Measurements from ENCODE around the gene ABCC3. TPM values are rescaled to one million over a fixed set of nuclear protein-coding genes. Genes with fewer than 3 reads are reported as not detected.

Gene ABCC3
- total RNA-seq, 1 donor from 2014 or later: 0.67 TPM

DNA sequence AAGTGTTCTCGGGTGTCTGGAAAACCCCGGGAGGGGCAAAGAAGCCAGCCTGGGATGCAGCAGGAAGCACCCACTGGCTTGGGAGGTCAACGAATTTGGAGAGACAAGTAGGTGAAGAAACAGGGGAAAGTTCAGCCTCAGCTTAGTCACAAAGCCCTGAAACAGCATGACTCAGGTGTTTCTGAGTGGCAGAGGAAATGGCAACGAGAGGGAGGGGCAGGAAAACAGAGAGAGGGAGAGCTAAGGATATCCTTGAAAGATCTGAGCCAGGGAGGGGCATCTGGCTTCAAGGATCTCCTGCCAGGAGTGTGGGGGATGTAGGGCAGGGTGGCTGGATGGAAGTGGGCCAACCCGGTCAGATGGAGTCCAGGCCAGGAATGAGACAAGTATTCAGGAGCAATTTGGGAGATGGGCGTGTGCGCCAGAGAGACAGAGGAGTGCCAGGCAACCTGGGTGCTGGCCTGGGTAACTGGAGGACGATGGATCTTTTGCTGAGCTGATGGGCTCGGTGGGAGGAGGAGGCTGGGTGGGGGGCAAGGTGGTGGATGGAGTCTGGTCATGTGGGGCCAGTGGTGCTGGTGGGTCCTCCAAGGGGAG is 27.2 kb downstream of the ABCC3 start:
- H3K4me1 Mint-ChIP-seq (ENCODE audit: unreplicated experiment): peaks cover 28% of the 10 kb centered on the region
- peaks cover 4% of the 10 kb centered on the region for H3K36me3 Mint-ChIP-seq (ENCODE audit: low read depth, unreplicated experiment)
- DNase-seq (ENCODE audit: low spot score): peak; percentile 42
- no peak for TF ChIP-seq CTCF (IDR thresholded peaks at IDR 0.05; ENCODE audit: unreplicated experiment)
- H3K4me3 Mint-ChIP-seq (ENCODE audit: unreplicated experiment): peak overlapping the region; percentile 33
- no peaks in the 10 kb centered on the region for H3K9me3 Mint-ChIP-seq (ENCODE audit: unreplicated experiment)
- peak overlapping the region; percentile 94 for H3K27ac Mint-ChIP-seq (ENCODE audit: unreplicated experiment)
- H3K27me3 Mint-ChIP-seq (ENCODE audit: unreplicated experiment): peaks cover 25% of the 10 kb centered on the region

- H3K4me1 Mint-ChIP-seq (ENCODE audit: unreplicated experiment): peaks cover 28% of the 10 kb centered on the region
- H3K27ac Mint-ChIP-seq (ENCODE audit: unreplicated experiment): peak overlapping the region; percentile 20
Measured at GRCh38 chr17:50662632-50663225, 28.0 kb downstream of the ABCC3 start.

DNA sequence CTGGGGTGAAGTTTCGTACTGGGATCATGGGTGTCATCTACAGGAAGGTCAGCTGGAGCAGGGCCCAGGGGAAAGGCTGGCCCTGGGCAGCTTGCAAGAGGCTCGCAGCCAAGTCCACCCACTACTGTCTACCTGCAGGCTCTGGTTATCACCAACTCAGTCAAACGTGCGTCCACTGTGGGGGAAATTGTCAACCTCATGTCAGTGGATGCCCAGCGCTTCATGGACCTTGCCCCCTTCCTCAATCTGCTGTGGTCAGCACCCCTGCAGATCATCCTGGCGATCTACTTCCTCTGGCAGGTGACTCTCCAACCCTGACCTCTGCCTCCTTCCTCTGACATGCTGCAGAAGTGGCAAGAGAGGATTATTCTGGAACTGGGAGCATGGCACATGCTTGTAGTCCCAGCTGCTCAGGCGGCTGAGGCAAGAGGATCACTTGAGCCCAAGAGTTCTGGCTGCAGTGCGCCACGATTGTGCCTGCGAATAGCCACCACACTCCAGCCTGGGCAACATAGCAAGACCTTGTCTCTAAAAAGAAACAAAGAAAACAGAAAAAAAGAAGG is 29.2 kb downstream of the ABCC3 start:
- peaks cover 28% of the 10 kb centered on the region for H3K27me3 Mint-ChIP-seq (ENCODE audit: unreplicated experiment)
- H3K4me1 Mint-ChIP-seq (ENCODE audit: unreplicated experiment): peaks cover 31% of the 10 kb centered on the region
- TF ChIP-seq CTCF (IDR thresholded peaks at IDR 0.05; ENCODE audit: unreplicated experiment): no peak
- no peak for DNase-seq (ENCODE audit: low spot score)
- H3K27ac Mint-ChIP-seq (ENCODE audit: unreplicated experiment): peak overlapping the region; percentile 18
- H3K9me3 Mint-ChIP-seq (ENCODE audit: unreplicated experiment): no peaks in the 10 kb centered on the region
- H3K4me3 Mint-ChIP-seq (ENCODE audit: unreplicated experiment): no peak overlapping the region
- peaks cover 4% of the 10 kb centered on the region for H3K36me3 Mint-ChIP-seq (ENCODE audit: low read depth, unreplicated experiment)

More at GRCh38 chr17:50662632-50663225, 28.0 kb downstream of the ABCC3 start:
- Mint-ChIP-seq H3K36me3 (ENCODE audit: low read depth, unreplicated experiment) (peaks cover 4% of the 10 kb centered on the region), H3K4me3 (ENCODE audit: unreplicated experiment) (no peak overlapping the region), H3K9me3 (ENCODE audit: unreplicated experiment) (no peaks in the 10 kb centered on the region), H3K27me3 (ENCODE audit: unreplicated experiment) (peaks cover 25% of the 10 kb centered on the region)
- TF ChIP-seq CTCF (IDR thresholded peaks at IDR 0.05; ENCODE audit: unreplicated experiment): no peak
- no peak for DNase-seq (ENCODE audit: low spot score)

GRCh38 chr17:50664788-50665458 is 30.2 kb downstream of the ABCC3 start:
- Mint-ChIP-seq H3K9me3 (ENCODE audit: unreplicated experiment) (no peaks in the 10 kb centered on the region), H3K27ac (ENCODE audit: unreplicated experiment) (no peak overlapping the region), H3K36me3 (ENCODE audit: low read depth, unreplicated experiment) (peaks cover 4% of the 10 kb centered on the region), H3K27me3 (ENCODE audit: unreplicated experiment) (peaks cover 28% of the 10 kb centered on the region), H3K4me3 (ENCODE audit: unreplicated experiment) (no peak overlapping the region), H3K4me1 (ENCODE audit: unreplicated experiment) (peaks cover 31% of the 10 kb centered on the region)
- no peak for DNase-seq (ENCODE audit: low spot score)
- TF ChIP-seq CTCF (IDR thresholded peaks at IDR 0.05; ENCODE audit: unreplicated experiment): no peak
